ENCODE results near the gene GAS6.
A peak's percentile ranks its signal among the peaks of the same experiment; 100 is the strongest.

GAS6 gene

DNA sequence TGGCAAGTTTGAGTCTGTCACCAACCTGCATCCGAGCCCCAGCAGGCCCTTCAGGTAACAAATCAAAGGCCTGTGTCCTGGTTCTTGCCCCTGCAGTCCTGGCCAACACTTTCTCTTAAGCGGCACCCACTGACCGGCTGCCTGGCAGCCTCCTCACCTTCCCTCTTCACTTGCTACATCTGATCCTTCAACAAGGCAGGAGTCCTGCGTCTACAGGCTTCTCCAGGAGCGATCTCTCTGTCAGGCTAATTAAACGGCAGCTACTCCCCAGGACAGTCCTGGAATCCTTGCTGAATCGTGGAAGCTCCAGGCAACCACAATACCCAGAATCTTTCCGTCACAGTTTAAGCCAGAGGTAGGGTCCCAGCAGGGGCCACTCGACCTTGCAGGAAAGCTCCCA is 41.1 kb upstream of the GAS6 start:
- no peaks in the 10 kb centered on the region for H3K36me3 ChIP-seq (ENCODE audit: control insufficient read depth in 2 of 2, insufficient read depth in 1 of 2, low read length in 2 of 2)
- peaks cover 6% of the 10 kb centered on the region; the same call in 1 of the 2 replicates for H3K4me1 ChIP-seq (ENCODE audit: control insufficient read depth, insufficient read depth, low read length)
- CTCF ChIA-PET, result no interaction called here
- no peak overlapping the region for H3K27ac ChIP-seq (ENCODE audit: extremely low read depth, low read depth, low read length)
- no peak for TF ChIP-seq ZNF423 (tag by site-specific recombination; IDR thresholded peaks at IDR 0.05)
- no peak for TF ChIP-seq ZBTB1 (tag by site-specific recombination; IDR thresholded peaks at IDR 0.05)
- no peak for TF ChIP-seq MZF1 (tag by site-specific recombination; IDR thresholded peaks at IDR 0.05; ENCODE audit: borderline replicate concordance)
- no peak overlapping the region for H3K4me3 ChIP-seq (ENCODE audit: low read depth, low read length)
- H3K9me3 ChIP-seq (ENCODE audit: control insufficient read depth, insufficient read depth, low read depth, low read length), result no peaks in the 10 kb centered on the region
- POLR2A ChIA-PET, result no interaction called here

DNA sequence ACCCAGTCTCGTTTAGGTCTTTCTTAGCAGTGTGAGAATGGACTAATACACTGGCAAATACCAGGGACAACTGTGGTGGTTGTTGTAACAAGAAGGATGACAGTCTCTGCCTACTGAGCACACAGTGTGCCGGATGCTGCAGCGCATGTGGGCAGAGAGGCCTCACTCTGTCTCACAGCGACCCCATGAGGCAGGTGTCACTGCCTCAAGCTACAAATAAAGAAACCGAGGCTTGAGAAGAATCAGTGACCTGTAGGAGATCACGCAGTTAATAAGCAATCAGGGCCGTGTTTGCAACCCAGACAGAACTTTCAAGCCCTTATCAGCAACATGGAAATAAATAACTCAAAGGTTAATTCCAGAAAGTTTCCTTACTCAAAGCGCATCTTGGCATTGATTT is 40.5 kb upstream of the GAS6 start:
- Histone ChIP-seq H3K36me3 (ENCODE audit: control insufficient read depth in 2 of 2, insufficient read depth in 1 of 2, low read length in 2 of 2) (no peaks in the 10 kb centered on the region), H3K27ac (ENCODE audit: extremely low read depth, low read depth, low read length) (no peak overlapping the region), H3K4me1 (ENCODE audit: control insufficient read depth, insufficient read depth, low read length) (peaks cover 6% of the 10 kb centered on the region; the same call in 1 of the 2 replicates), H3K9me3 (ENCODE audit: control insufficient read depth, insufficient read depth, low read depth, low read length) (no peaks in the 10 kb centered on the region), H3K4me3 (ENCODE audit: low read depth, low read length) (no peak overlapping the region)
- CTCF ChIA-PET, result no interaction called here
- TF ChIP-seq ZNF19 (tag by site-specific recombination; IDR thresholded peaks at IDR 0.05; ENCODE audit: low read depth), result no peak
- peak; percentile 55; the same call in 1 of the 2 replicates for TF ChIP-seq ZNF600 (tag by site-specific recombination; IDR thresholded peaks at IDR 0.05)
- 0 out of 2 replicates have a peak, but pooled peaks have one; percentile 12 for TF ChIP-seq ZFHX2 (tag by site-specific recombination; conservative IDR thresholded peaks at IDR 0.05)
- TF ChIP-seq SP2 (tag by site-specific recombination; IDR thresholded peaks at IDR 0.05), result no peak
- TF ChIP-seq ZSCAN30 (tag by site-specific recombination; IDR thresholded peaks at IDR 0.05), result peak; percentile 48; the same call in 1 of the 2 replicates
- TF ChIP-seq, protein P1, sequence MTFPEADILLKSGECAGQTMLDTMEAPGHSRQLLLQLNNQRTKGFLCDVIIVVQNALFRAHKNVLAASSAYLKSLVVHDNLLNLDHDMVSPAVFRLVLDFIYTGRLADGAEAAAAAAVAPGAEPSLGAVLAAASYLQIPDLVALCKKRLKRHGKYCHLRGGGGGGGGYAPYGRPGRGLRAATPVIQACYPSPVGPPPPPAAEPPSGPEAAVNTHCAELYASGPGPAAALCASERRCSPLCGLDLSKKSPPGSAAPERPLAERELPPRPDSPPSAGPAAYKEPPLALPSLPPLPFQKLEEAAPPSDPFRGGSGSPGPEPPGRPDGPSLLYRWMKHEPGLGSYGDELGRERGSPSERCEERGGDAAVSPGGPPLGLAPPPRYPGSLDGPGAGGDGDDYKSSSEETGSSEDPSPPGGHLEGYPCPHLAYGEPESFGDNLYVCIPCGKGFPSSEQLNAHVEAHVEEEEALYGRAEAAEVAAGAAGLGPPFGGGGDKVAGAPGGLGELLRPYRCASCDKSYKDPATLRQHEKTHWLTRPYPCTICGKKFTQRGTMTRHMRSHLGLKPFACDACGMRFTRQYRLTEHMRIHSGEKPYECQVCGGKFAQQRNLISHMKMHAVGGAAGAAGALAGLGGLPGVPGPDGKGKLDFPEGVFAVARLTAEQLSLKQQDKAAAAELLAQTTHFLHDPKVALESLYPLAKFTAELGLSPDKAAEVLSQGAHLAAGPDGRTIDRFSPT (tag by site-specific recombination; IDR thresholded peaks at IDR 0.05), result no peak
- peak; percentile 62 for TF ChIP-seq ZNF654 (tag by site-specific recombination; IDR thresholded peaks at IDR 0.05; ENCODE audit: low read depth)
- 0 out of 2 replicates have a peak, but pooled peaks have one; percentile 33 for TF ChIP-seq ZNF2 (tag by site-specific recombination; IDR thresholded peaks at IDR 0.05)
- POLR2A ChIA-PET, result no interaction called here

DNA sequence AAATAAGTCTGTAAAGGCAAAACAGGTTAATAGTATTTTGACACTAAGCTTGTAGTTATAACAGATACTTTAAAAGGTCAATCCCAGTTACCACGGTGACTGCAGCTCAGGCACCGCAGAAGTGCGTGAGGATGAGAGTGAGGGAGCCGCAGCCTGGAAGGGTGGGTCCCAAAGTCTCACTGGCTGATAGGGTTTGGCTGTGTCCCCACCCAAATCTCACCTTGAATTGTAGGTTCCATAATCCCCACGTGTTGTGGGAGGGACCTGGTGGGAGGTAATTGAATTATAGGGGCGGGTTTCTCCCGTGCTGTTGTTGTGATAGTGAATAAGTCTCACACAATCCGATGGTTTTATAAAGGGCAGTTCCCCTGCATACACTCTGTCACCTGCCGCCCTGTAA is 40.0 kb upstream of the GAS6 start:
- no peaks in the 10 kb centered on the region for H3K36me3 ChIP-seq (ENCODE audit: control insufficient read depth in 2 of 2, insufficient read depth in 1 of 2, low read length in 2 of 2)
- ChIA-PET CTCF (no interaction called here), POLR2A (no interaction called here)
- H3K9me3 ChIP-seq (ENCODE audit: control insufficient read depth, insufficient read depth, low read depth, low read length), result no peaks in the 10 kb centered on the region
- H3K4me1 ChIP-seq (ENCODE audit: control insufficient read depth, insufficient read depth, low read length), result peaks cover 6% of the 10 kb centered on the region; the same call in 1 of the 2 replicates
- H3K27ac ChIP-seq (ENCODE audit: extremely low read depth, low read depth, low read length), result no peak overlapping the region
- no peak overlapping the region for H3K4me3 ChIP-seq (ENCODE audit: low read depth, low read length)
- TF ChIP-seq ZNF664 (tag by site-specific recombination; IDR thresholded peaks at IDR 0.05), result no peak
- no peak for TF ChIP-seq SETDB1 (IDR thresholded peaks at IDR 0.05; ENCODE audit: insufficient read length, low read length)
- TF ChIP-seq TCF7L2 (IDR thresholded peaks at IDR 0.05; ENCODE audit: borderline replicate concordance, low read depth, low read length), result no peak
- TF ChIP-seq ZNF707 (tag by site-specific recombination; IDR thresholded peaks at IDR 0.05), result no peak
- no peak for TF ChIP-seq EGR2 (tag by site-specific recombination; IDR thresholded peaks at IDR 0.05; ENCODE audit: low read depth)
- TF ChIP-seq, protein P2, sequence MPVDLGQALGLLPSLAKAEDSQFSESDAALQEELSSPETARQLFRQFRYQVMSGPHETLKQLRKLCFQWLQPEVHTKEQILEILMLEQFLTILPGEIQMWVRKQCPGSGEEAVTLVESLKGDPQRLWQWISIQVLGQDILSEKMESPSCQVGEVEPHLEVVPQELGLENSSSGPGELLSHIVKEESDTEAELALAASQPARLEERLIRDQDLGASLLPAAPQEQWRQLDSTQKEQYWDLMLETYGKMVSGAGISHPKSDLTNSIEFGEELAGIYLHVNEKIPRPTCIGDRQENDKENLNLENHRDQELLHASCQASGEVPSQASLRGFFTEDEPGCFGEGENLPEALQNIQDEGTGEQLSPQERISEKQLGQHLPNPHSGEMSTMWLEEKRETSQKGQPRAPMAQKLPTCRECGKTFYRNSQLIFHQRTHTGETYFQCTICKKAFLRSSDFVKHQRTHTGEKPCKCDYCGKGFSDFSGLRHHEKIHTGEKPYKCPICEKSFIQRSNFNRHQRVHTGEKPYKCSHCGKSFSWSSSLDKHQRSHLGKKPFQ (tag by site-specific recombination; IDR thresholded peaks at IDR 0.05), result no peak
- TF ChIP-seq, protein P3, sequence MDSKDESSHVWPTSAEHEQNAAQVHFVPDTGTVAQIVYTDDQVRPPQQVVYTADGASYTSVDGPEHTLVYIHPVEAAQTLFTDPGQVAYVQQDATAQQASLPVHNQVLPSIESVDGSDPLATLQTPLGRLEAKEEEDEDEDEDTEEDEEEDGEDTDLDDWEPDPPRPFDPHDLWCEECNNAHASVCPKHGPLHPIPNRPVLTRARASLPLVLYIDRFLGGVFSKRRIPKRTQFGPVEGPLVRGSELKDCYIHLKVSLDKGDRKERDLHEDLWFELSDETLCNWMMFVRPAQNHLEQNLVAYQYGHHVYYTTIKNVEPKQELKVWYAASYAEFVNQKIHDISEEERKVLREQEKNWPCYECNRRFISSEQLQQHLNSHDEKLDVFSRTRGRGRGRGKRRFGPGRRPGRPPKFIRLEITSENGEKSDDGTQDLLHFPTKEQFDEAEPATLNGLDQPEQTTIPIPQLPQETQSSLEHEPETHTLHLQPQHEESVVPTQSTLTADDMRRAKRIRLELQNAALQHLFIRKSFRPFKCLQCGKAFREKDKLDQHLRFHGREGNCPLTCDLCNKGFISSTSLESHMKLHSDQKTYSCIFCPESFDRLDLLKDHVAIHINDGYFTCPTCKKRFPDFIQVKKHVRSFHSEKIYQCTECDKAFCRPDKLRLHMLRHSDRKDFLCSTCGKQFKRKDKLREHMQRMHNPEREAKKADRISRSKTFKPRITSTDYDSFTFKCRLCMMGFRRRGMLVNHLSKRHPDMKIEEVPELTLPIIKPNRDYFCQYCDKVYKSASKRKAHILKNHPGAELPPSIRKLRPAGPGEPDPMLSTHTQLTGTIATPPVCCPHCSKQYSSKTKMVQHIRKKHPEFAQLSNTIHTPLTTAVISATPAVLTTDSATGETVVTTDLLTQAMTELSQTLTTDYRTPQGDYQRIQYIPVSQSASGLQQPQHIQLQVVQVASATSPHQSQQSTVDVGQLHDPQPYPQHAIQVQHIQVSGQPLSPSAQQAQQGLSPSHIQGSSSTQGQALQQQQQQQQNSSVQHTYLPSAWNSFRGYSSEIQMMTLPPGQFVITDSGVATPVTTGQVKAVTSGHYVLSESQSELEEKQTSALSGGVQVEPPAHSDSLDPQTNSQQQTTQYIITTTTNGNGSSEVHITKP (tag by site-specific recombination; IDR thresholded peaks at IDR 0.05), result no peak
- TF ChIP-seq ZNF621 (tag by site-specific recombination; IDR thresholded peaks at IDR 0.05), result no peak

All from HEK293 (cell line).